OCI-LY1 (cell line): ENCODE data around the gene METTL25B.

ENCODE experiments used
- EZH2 ChIP-seq: fragments of 200-600 bp; sonication (generic), shearing (Covaris generic); IDR thresholded peaks from 2 replicates; pipeline ENCODE4 v1.8.0; 2017; ENCODE audit warnings: borderline replicate concordance, mixed run types, mild to moderate bottlenecking, antibody characterized with exemption, low read length, moderate library complexity, mixed read lengths
- TF ChIP-seq, protein P1 (sequence below): fragments of 200-600 bp; sonication (generic), shearing (Covaris generic); IDR thresholded peaks from 2 replicates; pipeline ENCODE4 v1.5.1; 2017; ENCODE audit warnings: mild to moderate bottlenecking, antibody characterized with exemption, low read length, moderate library complexity, mixed read lengths

DNA sequence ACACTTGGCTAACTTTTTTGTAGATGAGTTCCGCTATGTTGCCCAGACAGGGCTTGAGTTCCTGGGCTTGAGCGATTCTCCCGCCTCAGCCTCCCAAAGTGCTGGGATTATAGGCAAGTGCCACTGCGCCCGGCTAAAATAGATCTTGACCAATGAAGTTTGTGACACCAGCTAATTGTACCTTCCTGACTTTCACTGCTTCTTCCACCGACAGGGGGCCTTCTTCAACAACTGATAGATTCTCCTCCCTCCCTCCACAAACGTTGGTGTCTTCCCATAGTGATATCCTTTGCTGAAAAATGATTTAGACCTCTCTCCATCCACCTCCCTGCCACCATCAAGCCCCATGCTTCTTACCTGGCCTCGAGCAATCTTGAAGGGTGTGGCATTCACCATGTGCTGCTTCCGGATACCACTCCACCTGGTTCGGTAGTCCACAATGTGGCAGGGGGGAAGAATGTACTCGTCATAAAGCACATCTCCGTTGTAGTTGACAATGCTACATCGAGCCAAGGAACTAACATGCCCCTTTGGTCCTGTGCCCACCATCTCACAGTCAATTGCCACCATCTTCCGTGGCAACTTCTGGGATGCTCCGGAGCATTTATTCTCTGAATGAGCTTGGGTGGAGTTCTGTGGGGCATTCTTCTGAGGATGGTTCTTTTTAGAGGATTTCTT, 1.6 kb upstream of the METTL25B start:
- TF ChIP-seq, protein P1, sequence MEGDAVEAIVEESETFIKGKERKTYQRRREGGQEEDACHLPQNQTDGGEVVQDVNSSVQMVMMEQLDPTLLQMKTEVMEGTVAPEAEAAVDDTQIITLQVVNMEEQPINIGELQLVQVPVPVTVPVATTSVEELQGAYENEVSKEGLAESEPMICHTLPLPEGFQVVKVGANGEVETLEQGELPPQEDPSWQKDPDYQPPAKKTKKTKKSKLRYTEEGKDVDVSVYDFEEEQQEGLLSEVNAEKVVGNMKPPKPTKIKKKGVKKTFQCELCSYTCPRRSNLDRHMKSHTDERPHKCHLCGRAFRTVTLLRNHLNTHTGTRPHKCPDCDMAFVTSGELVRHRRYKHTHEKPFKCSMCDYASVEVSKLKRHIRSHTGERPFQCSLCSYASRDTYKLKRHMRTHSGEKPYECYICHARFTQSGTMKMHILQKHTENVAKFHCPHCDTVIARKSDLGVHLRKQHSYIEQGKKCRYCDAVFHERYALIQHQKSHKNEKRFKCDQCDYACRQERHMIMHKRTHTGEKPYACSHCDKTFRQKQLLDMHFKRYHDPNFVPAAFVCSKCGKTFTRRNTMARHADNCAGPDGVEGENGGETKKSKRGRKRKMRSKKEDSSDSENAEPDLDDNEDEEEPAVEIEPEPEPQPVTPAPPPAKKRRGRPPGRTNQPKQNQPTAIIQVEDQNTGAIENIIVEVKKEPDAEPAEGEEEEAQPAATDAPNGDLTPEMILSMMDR: peak; percentile 76
- no peak for TF ChIP-seq EZH2
